Measurements from ENCODE around the gene TMEM19. TPM values are rescaled to one million over a fixed set of nuclear protein-coding genes. Genes with fewer than 3 reads are reported as not detected.

The TMEM19 gene
- total RNA-seq (10 to 100 TPM; 33.4 to 35.0 TPM), polyA plus RNA-seq (ENCODE audit: insufficient read length in 6 of 6) (10 to 100 TPM; 23.5 to 34.9 (median 29.2) TPM)
- long read RNA-seq, donor 1, full-length matches to known transcripts = 15 of 15 reads
- long read RNA-seq, donor 1, partial matches to known transcripts = 0 of 15 reads
- long read RNA-seq, donor 1, other reads (novel, unspliced or antisense) = 0 of 15 reads
- long read RNA-seq, donor 2, full-length matches to known transcripts = 7 of 7 reads
- long read RNA-seq, donor 2, partial matches to known transcripts = 0 of 7 reads
- long read RNA-seq, donor 2, other reads (novel, unspliced or antisense) = 0 of 7 reads
- long read RNA-seq, donor 3, full-length matches to known transcripts = 3 of 3 reads
- long read RNA-seq, donor 3, partial matches to known transcripts = 0 of 3 reads
- long read RNA-seq, donor 3, other reads (novel, unspliced or antisense) = 0 of 3 reads
- long read RNA-seq, donor 4, full-length matches to known transcripts = 2 of 3 reads
- long read RNA-seq, donor 4, partial matches to known transcripts = 0 of 3 reads
- long read RNA-seq, donor 4, other reads (novel, unspliced or antisense) = 1 of 3 reads
- long read RNA-seq, donor 5, full-length matches to known transcripts = 10 of 10 reads
- long read RNA-seq, donor 5, partial matches to known transcripts = 0 of 10 reads
- long read RNA-seq, donor 5, other reads (novel, unspliced or antisense) = 0 of 10 reads
- long read RNA-seq, donor 6, full-length matches to known transcripts = 3 of 3 reads
- long read RNA-seq, donor 6, partial matches to known transcripts = 0 of 3 reads
- long read RNA-seq, donor 6, other reads (novel, unspliced or antisense) = 0 of 3 reads
- long read RNA-seq, donor 7, full-length matches to known transcripts = 3 of 3 reads
- long read RNA-seq, donor 7, partial matches to known transcripts = 0 of 3 reads
- long read RNA-seq, donor 7, other reads (novel, unspliced or antisense) = 0 of 3 reads
- long read RNA-seq, donor 8, full-length matches to known transcripts = 7 of 7 reads
- long read RNA-seq, donor 8, partial matches to known transcripts = 0 of 7 reads
- long read RNA-seq, donor 8, other reads (novel, unspliced or antisense) = 0 of 7 reads
- long read RNA-seq, donor 9 = 0 reads
- long read RNA-seq, donor 10, partial matches to known transcripts = 0 of 4 reads
- long read RNA-seq, donor 10, other reads (novel, unspliced or antisense) = 4 of 4 reads
- long read RNA-seq, donor 11, full-length matches to known transcripts = 5 of 5 reads
- long read RNA-seq, donor 11, partial matches to known transcripts = 0 of 5 reads
- long read RNA-seq, donor 11, other reads (novel, unspliced or antisense) = 0 of 5 reads
- long read RNA-seq, donor 12, full-length matches to known transcripts = 4 of 4 reads
- long read RNA-seq, donor 12, partial matches to known transcripts = 0 of 4 reads
- long read RNA-seq, donor 12, other reads (novel, unspliced or antisense) = 0 of 4 reads

DNA sequence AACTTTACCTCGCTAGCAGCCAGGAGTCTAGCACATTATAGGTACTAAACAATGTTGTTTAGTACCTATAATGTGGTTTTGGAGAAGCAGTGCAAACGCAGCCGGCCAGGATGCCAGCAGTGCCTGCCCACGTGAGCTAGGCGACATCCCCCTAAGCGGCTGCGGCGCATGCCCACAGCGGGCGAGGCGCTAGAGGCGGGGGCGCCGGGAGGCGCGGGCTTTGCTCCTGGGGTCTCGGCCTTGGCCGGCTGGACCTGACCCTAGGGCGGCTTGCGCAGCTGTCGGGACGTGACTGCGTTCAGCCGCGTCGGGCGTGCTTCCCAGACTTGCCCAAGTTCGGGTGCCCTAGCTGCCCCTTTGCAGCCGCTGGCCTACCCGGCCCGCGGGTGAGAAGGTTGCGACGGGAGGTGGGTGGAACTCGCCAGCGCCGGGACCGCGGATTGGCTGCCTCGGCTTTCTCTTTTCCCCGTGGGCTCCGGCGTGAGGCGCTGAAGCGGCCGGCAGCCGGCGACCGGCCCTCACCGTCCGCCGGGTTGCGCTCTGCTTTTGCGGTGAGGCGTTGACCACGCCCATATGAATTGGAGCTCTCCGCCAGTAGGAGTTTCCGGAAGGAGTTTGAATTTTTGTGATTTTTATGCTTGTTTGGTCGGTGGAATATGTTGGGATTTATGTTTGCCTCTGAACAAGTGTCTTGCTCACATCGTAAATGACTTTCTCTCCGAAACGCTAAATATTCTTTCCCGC lies at the start of gene TMEM19:
Gene TMEM19, plus strand, starts transcription at position 169 of the 744 bp plus-strand sequence. CDS start 599 bp downstream, outside the sequence.
- Histone ChIP-seq H3K9me3 (no peaks in the 10 kb centered on the region), H3K4me1 (peaks cover 10 to 21% of the 10 kb centered on the region in 2 donors), H3K36me3 (no peaks in the 10 kb centered on the region), H3K4me3 (peak within 1 kb of the TSS; percentile 61 to 70), H3K27me3 (no peaks in the 10 kb centered on the region), H3K27ac (peak within 1 kb of the TSS; percentile 95)
- peak in 1 of 2 donors; percentile 35 for TF ChIP-seq CTCF (IDR thresholded peaks at IDR 0.05)
- intact Hi-C loops (cut with DNase I) = no loop called here
- peak; percentile 87 to 98 (median 94) for DNase-seq
- peak; percentile 99 for ATAC-seq

GRCh38 chr12:71636704-71637115 lies 49.2 kb upstream of the TMEM19 start:
- peak; percentile 41 to 58 for TF ChIP-seq CTCF (IDR thresholded peaks at IDR 0.05)
- intact Hi-C loops (cut with DNase I) = no loop called here
- no peak overlapping the region for H3K4me3 ChIP-seq
- H3K4me1 ChIP-seq = peaks cover 0 to 6% of the 10 kb centered on the region in 2 donors
- H3K27ac ChIP-seq = no peak overlapping the region
- peaks cover 0 to 99% of the 10 kb centered on the region in 2 donors for H3K36me3 ChIP-seq
- H3K9me3 ChIP-seq = no peaks in the 10 kb centered on the region
- ATAC-seq = peak; percentile 76
- peak in 2 of 4 donors; percentile 36 to 55 for DNase-seq
- H3K27me3 ChIP-seq = no peaks in the 10 kb centered on the region

DNA sequence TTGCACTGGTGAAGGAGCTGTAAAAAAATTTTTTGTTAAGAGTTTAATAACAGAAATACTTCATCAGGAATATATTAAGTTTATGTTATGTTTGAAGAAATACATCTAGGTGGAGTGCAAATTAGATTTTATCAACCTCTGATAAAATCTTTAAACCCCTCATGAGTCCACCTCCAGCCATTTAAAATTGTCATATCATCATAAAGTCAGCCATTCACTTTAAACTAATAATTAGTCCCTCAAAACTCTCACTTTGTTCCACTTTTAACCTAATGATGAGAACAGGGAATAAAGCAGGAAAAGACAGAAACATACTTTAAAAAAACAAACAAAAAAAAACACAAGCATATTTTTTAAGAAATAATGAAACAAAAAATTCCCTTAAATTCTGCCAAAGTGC lies 47.4 kb upstream of the TMEM19 start:
- H3K4me1 ChIP-seq = peaks cover 0 to 6% of the 10 kb centered on the region in 2 donors
- H3K27me3 ChIP-seq = no peaks in the 10 kb centered on the region
- DNase-seq (no peak), ATAC-seq (no peak)
- H3K4me3 ChIP-seq = no peak overlapping the region
- no peaks in the 10 kb centered on the region for H3K9me3 ChIP-seq
- H3K36me3 ChIP-seq = peaks cover 0 to 99% of the 10 kb centered on the region in 2 donors
- intact Hi-C loops (cut with DNase I) = no loop called here
- TF ChIP-seq CTCF (IDR thresholded peaks at IDR 0.05) = no peak
- no peak overlapping the region for H3K27ac ChIP-seq

DNA sequence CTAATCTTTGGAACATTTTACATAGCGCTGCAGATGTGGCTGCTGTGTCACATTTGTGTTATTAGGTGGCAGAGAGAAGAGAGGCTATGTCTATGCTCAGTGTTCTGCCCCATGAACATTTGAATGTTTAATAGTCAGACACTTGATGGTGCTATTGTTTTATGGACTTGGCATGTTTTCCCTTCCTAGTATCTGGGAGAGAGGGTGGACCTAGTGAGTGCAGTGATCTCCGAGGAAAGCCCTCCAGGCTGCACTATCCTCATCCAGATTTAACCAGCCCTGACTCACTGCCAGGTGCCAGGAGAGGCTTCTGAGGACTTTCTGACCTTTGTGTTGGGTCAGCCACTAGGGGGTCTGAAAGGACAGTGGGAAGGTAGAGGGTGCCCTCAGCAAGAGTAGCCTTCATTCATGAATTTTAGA lies 46.5 kb upstream of the TMEM19 start:
- DNase-seq (no peak), ATAC-seq (peak; percentile 35)
- Histone ChIP-seq H3K36me3 (peaks cover 0 to 99% of the 10 kb centered on the region in 2 donors), H3K27ac (no peak overlapping the region), H3K4me3 (no peak overlapping the region), H3K4me1 (peaks cover 0 to 6% of the 10 kb centered on the region in 2 donors), H3K27me3 (no peaks in the 10 kb centered on the region), H3K9me3 (no peaks in the 10 kb centered on the region)
- intact Hi-C loops (cut with DNase I) = no loop called here
- no peak for TF ChIP-seq CTCF (IDR thresholded peaks at IDR 0.05)
